ENCODE data around the gene NTMT2.
"Not testable (repeated sequence)": the region's sequence is repeated elsewhere in the genome, so short reads cannot be mapped to it uniquely, and the experiment has no call there.

GRCh38 chr1:170170513-170170912 is 24.8 kb downstream of the NTMT2 start:
- TF ChIP-seq CTCF (IDR thresholded peaks at IDR 0.05); EZH2 (IDR thresholded peaks at IDR 0.05; ENCODE audit: borderline replicate concordance, insufficient read depth, low read depth, low read length, poor library complexity, severe bottlenecking): not testable (repeated sequence)
